RCC 7860 (cell line): ENCODE measurements around the gene PEX7.
"Not testable (repeated sequence)": the region's sequence is repeated elsewhere in the genome, so short reads cannot be mapped to it uniquely, and the experiment has no call there.

Experiments used
- DNase-seq: peaks from one replicate; pipeline ENCODE4 v3.0.0-alpha.2; 2015; ENCODE audit warnings: low spot score
- FAIRE-seq: peaks from 2 replicates; lab custom pipeline; 2012; peaks lifted over from hg19 to GRCh38; lab: Jason Lieb, UNC

PEX7 gene

GRCh38 chr6:136945072-136945471 lies 122.7 kb downstream of the PEX7 start:
- no peak for FAIRE-seq

GRCh38 chr6:136945711-136946121 lies 123.3 kb downstream of the PEX7 start:
- peak; percentile 74 for FAIRE-seq
- DNase-seq: peak; percentile 24

More at GRCh38 chr6:136945072-136945471, 122.7 kb downstream of the PEX7 start:
- DNase-seq: no peak

DNA sequence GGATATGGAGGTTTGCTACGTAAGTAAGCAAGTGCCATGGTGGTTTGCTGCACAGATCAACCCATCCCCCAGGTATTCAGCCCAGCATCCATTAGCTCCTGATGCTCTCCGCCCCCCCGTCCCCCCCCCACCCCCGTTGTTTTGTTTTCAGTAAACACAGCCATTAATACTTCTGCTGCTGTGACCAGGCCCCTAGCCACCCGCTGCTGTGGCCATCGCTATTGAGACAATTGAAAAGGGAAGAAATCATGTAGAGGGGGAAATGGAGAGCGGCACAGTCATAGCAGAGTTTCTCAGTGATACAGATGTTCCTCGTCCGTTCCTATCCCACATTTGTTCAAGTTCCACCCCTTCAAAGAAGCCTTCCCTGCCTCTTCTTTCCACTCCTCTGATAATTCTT lies 124.6 kb downstream of the PEX7 start:
- no peak for DNase-seq
- no peak for FAIRE-seq

DNA sequence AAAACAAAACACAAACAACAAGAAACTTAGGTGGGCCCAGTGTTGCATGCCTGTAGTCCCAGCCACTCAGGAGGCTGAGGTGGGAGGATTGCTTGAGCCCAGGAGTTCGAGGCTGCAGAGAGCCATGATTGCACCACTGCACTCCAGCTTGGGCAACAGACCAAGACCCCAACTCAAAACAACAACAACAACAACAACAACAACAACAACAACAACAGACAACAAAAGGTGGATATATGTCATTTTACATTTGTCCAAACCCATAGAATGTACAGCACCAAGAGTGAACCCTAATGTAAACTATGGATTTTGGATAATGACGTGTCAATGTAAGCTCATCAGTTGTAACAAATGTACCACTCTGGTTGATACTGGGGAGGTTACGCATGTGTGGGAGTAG lies 127.6 kb downstream of the PEX7 start:
- not testable (repeated sequence) for FAIRE-seq, DNase-seq

DNA sequence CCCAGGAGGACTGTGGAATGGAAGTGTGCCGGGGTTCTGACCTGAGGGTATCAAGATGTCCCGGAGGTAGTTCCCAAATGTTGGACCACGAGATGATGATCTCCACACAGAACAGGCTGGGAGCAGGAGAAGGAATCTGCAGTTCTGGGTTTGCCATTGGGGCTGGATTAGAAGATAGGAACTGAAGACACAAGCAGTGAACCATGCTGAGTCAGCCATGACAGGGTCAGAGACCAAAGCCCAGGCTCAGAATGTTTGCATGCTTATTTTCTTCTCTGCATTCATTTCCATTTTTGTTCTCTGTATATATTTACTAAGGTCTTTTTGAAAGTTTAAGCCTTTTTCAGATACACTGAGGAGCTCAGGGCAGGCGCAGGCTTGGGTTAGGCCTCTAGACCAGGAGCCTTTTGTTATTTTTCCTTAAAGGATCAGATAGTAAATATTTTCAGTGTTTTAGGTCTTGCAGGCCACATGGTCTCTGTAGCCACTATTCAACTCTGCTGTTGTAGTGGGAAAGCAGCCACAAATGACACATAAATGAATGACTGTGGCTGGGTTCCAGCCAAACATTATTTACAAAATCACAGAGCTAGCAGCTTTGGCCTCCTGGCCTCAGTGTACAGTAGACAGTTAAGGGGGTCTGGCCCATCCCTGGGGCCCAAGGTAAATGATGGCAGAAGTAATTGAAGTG lies 128.2 kb downstream of the PEX7 start:
- no peak for FAIRE-seq
- no peak for DNase-seq

- FAIRE-seq (no peak), DNase-seq (no peak)
Observed at GRCh38 chr6:136952714-136953260, 130.4 kb downstream of the PEX7 start.

- DNase-seq: no peak
- no peak for FAIRE-seq
Observed at GRCh38 chr6:136955123-136955522, 132.7 kb downstream of the PEX7 start.

GRCh38 chr6:136956590-136957544 lies 134.5 kb downstream of the PEX7 start:
- no peak for FAIRE-seq
- no peak for DNase-seq

DNA sequence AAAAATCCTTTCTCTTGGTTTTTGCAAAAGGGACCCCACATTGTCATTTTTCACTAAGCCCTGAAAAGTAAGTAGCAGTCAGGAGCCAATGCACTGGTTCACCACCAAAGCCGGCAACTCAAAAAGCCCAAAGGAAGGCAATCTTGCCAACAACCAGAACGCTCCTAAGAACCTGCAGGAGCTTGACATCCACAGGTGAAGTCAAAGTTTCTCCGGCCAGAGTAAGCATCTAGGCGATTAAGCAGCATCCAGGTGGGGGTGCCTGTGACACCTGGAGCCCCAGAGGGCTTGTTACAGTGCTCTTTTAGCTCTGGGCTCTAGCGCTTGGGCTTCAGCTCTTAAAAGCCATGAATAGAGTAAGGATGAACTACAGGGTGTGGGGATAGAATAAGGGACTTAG lies 135.8 kb downstream of the PEX7 start:
- DNase-seq (no peak), FAIRE-seq (no peak)

DNA sequence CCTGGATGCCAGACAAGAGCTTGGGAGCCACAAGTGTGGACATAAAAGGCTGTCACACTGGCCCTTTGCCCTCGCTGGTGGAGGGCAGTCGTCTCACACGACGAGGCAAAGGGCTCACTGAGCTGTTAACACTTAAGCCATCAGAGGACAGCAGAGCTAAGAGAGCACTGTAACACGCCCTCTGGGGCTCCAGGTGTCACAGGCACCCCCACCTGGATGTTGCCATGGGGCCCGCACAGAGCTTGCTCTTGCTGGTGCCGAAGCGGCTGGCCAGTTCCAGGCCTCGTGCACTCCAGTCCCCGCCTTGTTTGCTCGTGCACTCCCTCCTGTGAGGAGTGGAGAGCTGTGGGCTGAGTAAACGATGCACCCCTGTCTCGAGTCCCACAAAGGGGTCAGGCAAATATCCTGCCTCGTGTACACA lies 137.1 kb downstream of the PEX7 start:
- FAIRE-seq (no peak), DNase-seq (no peak)

- DNase-seq, FAIRE-seq: not testable (repeated sequence)
Observed at GRCh38 chr6:136959935-136960334, 137.5 kb downstream of the PEX7 start.

GRCh38 chr6:136960781-136961180 lies 138.4 kb downstream of the PEX7 start:
- FAIRE-seq (no peak), DNase-seq (no peak)

- DNase-seq: no peak
- no peak for FAIRE-seq
Observed at GRCh38 chr6:136961848-136962247, 139.5 kb downstream of the PEX7 start.

GRCh38 chr6:136962661-136963060 lies 140.3 kb downstream of the PEX7 start:
- FAIRE-seq (no peak), DNase-seq (no peak)

GRCh38 chr6:136963259-136963658 lies 140.9 kb downstream of the PEX7 start:
- DNase-seq: no peak
- no peak for FAIRE-seq
